ENCODE data around the gene LRRC45. TPM values are rescaled to one million over a fixed set of nuclear protein-coding genes. Genes with fewer than 3 reads are reported as not detected.

The LRRC45 gene
- total and polyA plus RNA-seq, 2 donors (not counting 3 experiments of a cell fraction or from before 2014, with no cell fraction given), result 7.6 to 22.9 TPM

DNA sequence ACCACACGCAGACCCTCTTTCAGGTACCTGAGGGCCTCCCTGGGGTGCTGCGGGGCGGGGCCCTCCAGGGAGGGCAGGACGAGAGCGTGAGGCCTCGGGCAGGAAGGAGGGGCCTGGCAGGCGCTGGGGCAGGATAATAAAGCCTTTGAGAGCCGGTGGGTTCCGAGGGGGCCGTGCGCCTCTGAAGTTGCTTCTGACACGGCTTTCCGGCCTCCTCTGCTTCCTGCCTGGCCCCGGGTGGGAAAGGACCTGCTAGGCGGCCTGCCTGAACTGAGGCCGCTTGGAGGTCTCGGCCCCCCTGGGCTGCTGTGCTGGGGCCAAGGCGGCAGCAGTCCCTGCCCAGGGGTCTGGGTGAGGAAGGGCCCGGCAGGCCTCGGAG, 10.9 kb upstream of the LRRC45 start:
- H3K36me3 ChIP-seq (ENCODE audit: control insufficient read depth in 2 of 2, extremely low read depth in 1 of 2, insufficient read depth in 2 of 2, low read length in 2 of 2), result no peaks in the 10 kb centered on the region
- H3K9ac ChIP-seq (replicated peaks; ENCODE audit: extremely low read depth, insufficient read depth, low read length), result no peak overlapping the region
- H3K9me3 ChIP-seq (replicated peaks; ENCODE audit: control insufficient read depth, insufficient read depth, low read length), result no peaks in the 10 kb centered on the region
- no peaks in the 10 kb centered on the region for H3K4me1 ChIP-seq (ENCODE audit: control insufficient read depth, extremely low read depth, insufficient read depth, low read length)
- no peak overlapping the region for H3K4me3 ChIP-seq (replicated peaks in 1 of 3; ENCODE audit: insufficient read depth in 1 of 3, low read depth in 1 of 3, low read length in 3 of 3)
- H3K4me2 ChIP-seq (ENCODE audit: insufficient read depth, low read length), result no peak overlapping the region
- H4K20me1 ChIP-seq (replicated peaks; ENCODE audit: control insufficient read depth, extremely low read depth, insufficient read depth, low read length), result no peaks in the 10 kb centered on the region
- DNase-seq (ENCODE audit: low read depth, low spot score) (no peak), FAIRE-seq (no peak)
- H3K27me3 ChIP-seq (ENCODE audit: control insufficient read depth in 2 of 2, insufficient read depth in 2 of 2, low read length in 2 of 2), result no peaks in the 10 kb centered on the region
- POLR2A ChIA-PET, result no interaction called here
- H3K27ac ChIP-seq (ENCODE audit: insufficient read depth, low read depth, low read length), result no peak overlapping the region
- TF ChIP-seq FOS (IDR thresholded peaks at IDR 0.05; ENCODE audit: borderline replicate concordance, insufficient read depth, low read length) (no peak), GATA2 (IDR thresholded peaks at IDR 0.05; ENCODE audit: insufficient read depth, insufficient read length, low read depth, low read length) (no peak), MYC (IDR thresholded peaks at IDR 0.05; ENCODE audit: low read depth, low read length) (no peak), CTCF (IDR thresholded peaks at IDR 0.05; ENCODE audit: extremely low read depth in 1 of 2, insufficient read depth in 1 of 2, low read depth in 1 of 2, low read length in 2 of 2) (no peak), POLR2A (IDR thresholded peaks at IDR 0.05; ENCODE audit: low read depth, low read length) (no peak), EZH2 (IDR thresholded peaks at IDR 0.05; ENCODE audit: borderline replicate concordance, low read depth, low read length, severe bottlenecking) (no peak), MAX (IDR thresholded peaks at IDR 0.05; ENCODE audit: insufficient read depth, insufficient read length) (no peak), POLR2AphosphoS5 (IDR thresholded peaks at IDR 0.05; ENCODE audit: insufficient read depth, low read depth, low read length) (no peak), JUN (IDR thresholded peaks at IDR 0.05; ENCODE audit: borderline replicate concordance, insufficient read depth, insufficient read length, low read depth) (no peak)
- no peaks in the 10 kb centered on the region for H3K79me2 ChIP-seq (ENCODE audit: control insufficient read depth, insufficient read depth, low read length)
- intact Hi-C loops (cut with micrococcal nuclease), result no loop called here
- H3K9me1 ChIP-seq (replicated peaks; ENCODE audit: control insufficient read depth, extremely low read depth, insufficient read depth, low read length), result no peaks in the 10 kb centered on the region
- CTCF ChIA-PET, result interaction anchor here (2.3 kb wide), 1 partner anchor 52 kb away, joined by 12 read pairs; no protein-coding TSS in a partner anchor
- no TSS peak for BruUV-seq (replicated peaks)
- dilution Hi-C loops (cut with MboI; ENCODE audit: extremely low pct_ligation_motif_present, low sequenced_read_pairs), result no loop called here
- H2AFZ ChIP-seq (ENCODE audit: low read depth, low read length), result no peak overlapping the region

Measured in endothelial cell of umbilical vein (primary cell).